ENCODE data around the gene SUN1. TPM values are rescaled to one million over a fixed set of nuclear protein-coding genes. Genes with fewer than 3 reads are reported as not detected.

Gene SUN1
- total RNA-seq, 2 experiments from 2014 or later = 104 to 108 TPM

DNA sequence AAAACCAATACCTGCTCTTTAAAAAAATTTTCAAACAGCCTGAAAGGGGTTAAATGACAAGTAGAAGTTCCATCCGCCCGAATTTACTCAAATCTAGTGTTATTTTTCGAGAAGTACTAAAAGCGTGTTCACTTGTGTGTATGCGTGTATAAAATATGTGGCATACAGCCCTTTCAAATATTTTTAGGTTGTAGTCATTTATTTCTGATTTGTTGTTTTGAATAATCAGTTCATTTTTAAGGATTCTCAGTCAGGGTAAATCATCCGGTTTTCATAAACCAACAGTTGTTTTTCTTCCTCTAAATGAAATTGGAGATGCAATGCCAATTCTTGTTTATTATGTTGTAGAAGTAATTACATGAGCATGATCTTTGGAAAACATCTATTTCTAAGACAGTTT, 6.9 kb upstream of the SUN1 start:
- POLR2A ChIA-PET = no interaction called here
- CTCF ChIA-PET = interaction anchor here (1.6 kb wide), 1 partner anchor 48 kb away, joined by 4 read pairs; no protein-coding TSS in a partner anchor
- no peak for DNase-seq
- Histone ChIP-seq H3K27me3 (ENCODE audit: control insufficient read depth in 1 of 2, insufficient read depth in 2 of 2, low read length in 2 of 2) (no peaks in the 10 kb centered on the region), H3K9me3 (ENCODE audit: control insufficient read depth in 1 of 2, insufficient read depth in 1 of 2, low read length in 2 of 2) (no peaks in the 10 kb centered on the region), H3K4me1 (ENCODE audit: insufficient read depth, low read length) (peaks cover 16% of the 10 kb centered on the region), H3K36me3 (ENCODE audit: insufficient read depth, low read length) (peaks cover 21% of the 10 kb centered on the region), H3K4me3 (ENCODE audit: low read length) (no peak overlapping the region), H3K27ac (ENCODE audit: low read depth in 1 of 2, low read length in 2 of 2) (no peak overlapping the region)
- TF ChIP-seq, protein P1, sequence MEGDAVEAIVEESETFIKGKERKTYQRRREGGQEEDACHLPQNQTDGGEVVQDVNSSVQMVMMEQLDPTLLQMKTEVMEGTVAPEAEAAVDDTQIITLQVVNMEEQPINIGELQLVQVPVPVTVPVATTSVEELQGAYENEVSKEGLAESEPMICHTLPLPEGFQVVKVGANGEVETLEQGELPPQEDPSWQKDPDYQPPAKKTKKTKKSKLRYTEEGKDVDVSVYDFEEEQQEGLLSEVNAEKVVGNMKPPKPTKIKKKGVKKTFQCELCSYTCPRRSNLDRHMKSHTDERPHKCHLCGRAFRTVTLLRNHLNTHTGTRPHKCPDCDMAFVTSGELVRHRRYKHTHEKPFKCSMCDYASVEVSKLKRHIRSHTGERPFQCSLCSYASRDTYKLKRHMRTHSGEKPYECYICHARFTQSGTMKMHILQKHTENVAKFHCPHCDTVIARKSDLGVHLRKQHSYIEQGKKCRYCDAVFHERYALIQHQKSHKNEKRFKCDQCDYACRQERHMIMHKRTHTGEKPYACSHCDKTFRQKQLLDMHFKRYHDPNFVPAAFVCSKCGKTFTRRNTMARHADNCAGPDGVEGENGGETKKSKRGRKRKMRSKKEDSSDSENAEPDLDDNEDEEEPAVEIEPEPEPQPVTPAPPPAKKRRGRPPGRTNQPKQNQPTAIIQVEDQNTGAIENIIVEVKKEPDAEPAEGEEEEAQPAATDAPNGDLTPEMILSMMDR (IDR thresholded peaks at IDR 0.05) = no peak
- H3K27me3 Mint-ChIP-seq = no peaks in the 10 kb centered on the region
- H3K36me3 Mint-ChIP-seq (ENCODE audit: low read depth) = peaks cover 57% of the 10 kb centered on the region
- ATAC-seq (ENCODE audit: poor library complexity) = no peak
- no peak overlapping the region for H3K27ac Mint-ChIP-seq
- H3K9me3 Mint-ChIP-seq = no peaks in the 10 kb centered on the region
- H3K4me3 Mint-ChIP-seq = no peak overlapping the region
- peaks cover 73% of the 10 kb centered on the region for H3K4me1 Mint-ChIP-seq (ENCODE audit: low read depth)
- intact Hi-C loops (cut with DNase I, micrococcal nuclease) = no loop called here

DNA sequence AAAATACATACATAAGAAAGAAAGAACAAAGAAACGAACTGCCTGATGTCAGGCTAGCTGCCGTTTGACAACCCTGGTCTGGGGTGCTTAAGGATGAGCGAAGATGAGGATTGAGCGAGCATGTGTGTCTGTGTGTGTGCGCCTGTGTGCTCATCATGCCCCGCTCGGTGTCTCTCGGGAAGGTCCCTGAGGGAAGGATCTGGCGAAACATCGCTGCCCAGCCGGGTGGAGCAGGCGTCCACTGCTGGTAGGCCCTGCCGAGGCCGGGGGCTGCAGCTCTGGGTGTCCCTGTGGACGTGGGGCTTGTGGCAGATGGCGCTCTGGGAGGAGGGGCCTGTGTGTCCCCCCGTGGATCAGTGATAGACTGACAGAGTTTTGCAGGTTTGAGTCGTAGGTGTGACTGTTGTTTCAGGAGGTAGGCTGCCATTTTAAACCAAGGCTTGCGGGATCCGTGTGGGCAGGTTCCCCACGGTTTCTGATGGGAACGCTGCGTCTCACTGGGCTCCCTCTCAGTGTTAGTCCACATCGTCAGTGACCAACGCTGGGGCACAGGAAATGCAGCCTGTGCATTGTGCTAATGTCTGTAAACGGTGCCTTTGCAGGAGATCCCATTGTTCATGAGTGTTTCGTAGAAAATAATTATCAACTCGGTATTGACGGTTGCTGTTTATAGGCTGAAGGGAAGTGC, 5.9 kb upstream of the SUN1 start:
- Mint-ChIP-seq H3K4me3 (no peak overlapping the region), H3K36me3 (ENCODE audit: low read depth) (peaks cover 55% of the 10 kb centered on the region), H3K27ac (no peak overlapping the region), H3K4me1 (ENCODE audit: low read depth) (peaks cover 75% of the 10 kb centered on the region), H3K27me3 (no peaks in the 10 kb centered on the region), H3K9me3 (no peaks in the 10 kb centered on the region)
- ChIA-PET POLR2A (no interaction called here), CTCF (interaction anchor here (1.6 kb wide), 1 partner anchor 47 kb away, joined by 4 read pairs; no protein-coding TSS in a partner anchor)
- Histone ChIP-seq H3K4me3 (ENCODE audit: low read length) (no peak overlapping the region), H3K4me1 (ENCODE audit: insufficient read depth, low read length) (peaks cover 25% of the 10 kb centered on the region), H3K9me3 (ENCODE audit: control insufficient read depth in 1 of 2, insufficient read depth in 1 of 2, low read length in 2 of 2) (no peaks in the 10 kb centered on the region), H3K36me3 (ENCODE audit: insufficient read depth, low read length) (peaks cover 18% of the 10 kb centered on the region), H3K27me3 (ENCODE audit: control insufficient read depth in 1 of 2, insufficient read depth in 2 of 2, low read length in 2 of 2) (no peaks in the 10 kb centered on the region), H3K27ac (ENCODE audit: low read depth in 1 of 2, low read length in 2 of 2) (no peak overlapping the region)
- DNase-seq = no peak
- TF ChIP-seq, protein P1 (IDR thresholded peaks at IDR 0.05) = no peak
- ATAC-seq (ENCODE audit: poor library complexity) = no peak
- intact Hi-C loops (cut with DNase I, micrococcal nuclease) = no loop called here

DNA sequence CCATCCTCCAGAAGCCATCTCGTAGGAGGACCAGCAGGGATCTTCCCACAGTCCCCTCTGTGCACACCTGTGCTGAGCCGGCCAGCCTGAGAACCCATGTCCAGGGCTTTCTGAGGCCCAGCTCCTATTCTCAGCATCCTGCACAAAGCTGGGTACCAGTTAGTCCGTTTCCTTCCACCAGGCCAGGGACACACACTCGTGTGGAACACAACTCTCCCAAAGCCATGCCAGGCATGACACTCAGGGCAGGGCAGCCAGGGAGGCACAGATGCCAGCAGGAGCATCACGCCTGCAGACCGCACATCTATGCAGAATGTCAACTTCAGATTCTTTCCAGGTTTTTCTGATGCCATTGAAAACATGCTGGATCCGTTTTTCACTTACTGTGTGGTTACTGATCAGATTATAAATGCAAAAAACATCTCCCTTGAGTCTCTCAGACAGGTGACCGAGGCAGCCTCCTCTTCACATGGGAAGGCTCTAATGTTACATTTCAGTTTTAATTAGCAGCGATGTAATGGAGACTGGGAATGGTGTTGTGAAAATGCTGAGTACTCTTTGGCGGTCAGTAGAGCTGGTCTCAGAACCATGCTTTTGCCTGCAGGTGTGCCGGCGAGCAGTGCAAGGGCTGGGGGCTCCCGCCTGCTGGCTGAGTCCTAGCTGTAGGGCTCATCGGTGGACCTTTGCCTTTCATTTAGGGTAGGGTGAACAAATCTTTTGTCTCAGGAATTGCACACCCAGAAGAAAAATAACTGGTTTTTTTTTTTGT, 3.3 kb upstream of the SUN1 start:
- H3K4me1 Mint-ChIP-seq (ENCODE audit: low read depth) = peaks cover 67% of the 10 kb centered on the region
- CTCF ChIA-PET = no interaction called here
- intact Hi-C loops (cut with DNase I, micrococcal nuclease) = loop anchor here in 1 of 2 experiments (1.0 kb wide), 1 partner anchor 11 kb away; no protein-coding TSS in a partner anchor
- no peak overlapping the region for H3K4me3 Mint-ChIP-seq
- H3K36me3 Mint-ChIP-seq (ENCODE audit: low read depth) = peaks cover 44% of the 10 kb centered on the region
- Histone ChIP-seq H3K27me3 (ENCODE audit: control insufficient read depth in 1 of 2, insufficient read depth in 2 of 2, low read length in 2 of 2) (no peaks in the 10 kb centered on the region), H3K4me1 (ENCODE audit: insufficient read depth, low read length) (peaks cover 40% of the 10 kb centered on the region), H3K4me3 (ENCODE audit: low read length) (no peak overlapping the region), H3K9me3 (ENCODE audit: control insufficient read depth in 1 of 2, insufficient read depth in 1 of 2, low read length in 2 of 2) (no peaks in the 10 kb centered on the region), H3K27ac (ENCODE audit: low read depth in 1 of 2, low read length in 2 of 2) (no peak overlapping the region), H3K36me3 (ENCODE audit: insufficient read depth, low read length) (peaks cover 6% of the 10 kb centered on the region)
- no peak overlapping the region for H3K27ac Mint-ChIP-seq
- H3K27me3 Mint-ChIP-seq = no peaks in the 10 kb centered on the region
- POLR2A ChIA-PET = interaction anchor here (0.7 kb wide), 1 partner anchor 1877 kb away, joined by 3 read pairs; no protein-coding TSS in a partner anchor
- TF ChIP-seq, protein P1 (IDR thresholded peaks at IDR 0.05) = no peak
- H3K9me3 Mint-ChIP-seq = no peaks in the 10 kb centered on the region
- no peak for DNase-seq
- ATAC-seq (ENCODE audit: poor library complexity) = no peak
